ENCODE results near the gene LMOD3. TPM values are rescaled to one million over a fixed set of nuclear protein-coding genes. Genes with fewer than 3 reads are reported as not detected.
A peak's percentile ranks its signal among the peaks of the same experiment; 100 is the strongest.

The LMOD3 gene
- total RNA-seq: not detected

DNA sequence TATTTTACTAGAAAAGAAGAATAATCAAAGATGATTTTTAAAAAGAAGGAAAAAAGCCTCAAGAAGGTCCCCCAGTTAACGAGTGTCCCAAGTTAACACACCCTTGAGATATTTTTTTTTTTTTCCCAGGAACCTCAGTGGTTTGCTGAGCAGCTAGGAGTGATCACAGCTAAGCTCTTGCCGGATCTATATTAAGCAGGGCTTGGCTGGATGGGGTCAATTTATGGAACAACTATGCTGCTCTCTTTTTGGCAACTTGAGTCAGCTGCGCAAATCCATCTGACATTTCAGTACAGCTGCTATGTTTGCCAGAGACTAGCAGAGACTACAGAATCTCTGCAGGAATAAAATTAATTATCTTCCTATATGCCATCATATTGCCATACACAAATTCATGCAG, at the start of gene LMOD3:
TSS of gene LMOD3 (minus strand) at position 193 of the 400 bp plus-strand sequence. CDS start 209 bp downstream, outside the sequence.
- POLR2A ChIA-PET: no interaction called here
- Mint-ChIP-seq H3K27ac (no peak within 1 kb of the TSS), H3K4me1 (peaks cover 5% of the 10 kb centered on the region), H3K4me3 (no peak within 1 kb of the TSS), H3K27me3 (peaks cover 4% of the 10 kb centered on the region), H3K36me3 (ENCODE audit: low read depth) (no peaks in the 10 kb centered on the region), H3K9me3 (no peaks in the 10 kb centered on the region)
- CTCF ChIA-PET: interaction anchor here (0.6 kb wide), 2 partner anchors 184 to 203 kb away, joined by 3 read pairs; no protein-coding TSS in a partner anchor
- DNase-seq: no peak

GRCh38 chr3:69172058-69172457, 49.7 kb upstream of the LMOD3 start:
- Mint-ChIP-seq H3K27me3 (no peaks in the 10 kb centered on the region), H3K36me3 (ENCODE audit: low read depth) (peaks cover 21% of the 10 kb centered on the region), H3K9me3 (no peaks in the 10 kb centered on the region), H3K4me3 (no peak overlapping the region), H3K27ac (no peak overlapping the region), H3K4me1 (no peaks in the 10 kb centered on the region)
- POLR2A ChIA-PET: no interaction called here
- DNase-seq: no peak
- CTCF ChIA-PET: interaction anchor here (1.0 kb wide), 1 partner anchor 10 kb away, joined by 4 read pairs; no protein-coding TSS in a partner anchor

DNA sequence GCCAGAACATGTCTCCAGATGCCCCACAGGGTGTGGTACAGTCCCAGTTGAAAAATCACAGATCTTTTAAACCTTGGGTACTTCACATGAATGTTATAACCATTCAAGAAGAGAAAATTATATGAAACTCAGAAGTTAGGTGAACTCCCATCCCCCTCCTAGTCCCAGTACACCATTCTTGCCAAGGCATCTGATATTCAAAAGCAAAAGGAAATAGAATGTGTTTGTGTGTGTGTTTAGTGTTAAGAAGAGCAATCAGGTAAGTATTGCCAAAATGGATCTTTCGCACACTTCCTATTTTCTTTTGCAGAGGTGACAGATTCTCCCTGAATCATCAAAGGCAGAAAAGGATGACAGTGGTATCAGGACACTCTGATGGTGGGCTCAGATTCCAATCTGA, 44.1 kb upstream of the LMOD3 start:
- H3K4me3 Mint-ChIP-seq: no peak overlapping the region
- no peak overlapping the region for H3K27ac Mint-ChIP-seq
- POLR2A ChIA-PET: no interaction called here
- H3K36me3 Mint-ChIP-seq (ENCODE audit: low read depth): peaks cover 2% of the 10 kb centered on the region
- H3K4me1 Mint-ChIP-seq: no peaks in the 10 kb centered on the region
- no peaks in the 10 kb centered on the region for H3K9me3 Mint-ChIP-seq
- H3K27me3 Mint-ChIP-seq: no peaks in the 10 kb centered on the region
- CTCF ChIA-PET: interaction anchor here (7.2 kb wide), 1 partner anchor 141 kb away, joined by 88 read pairs; no protein-coding TSS in a partner anchor
- no peak for DNase-seq

DNA sequence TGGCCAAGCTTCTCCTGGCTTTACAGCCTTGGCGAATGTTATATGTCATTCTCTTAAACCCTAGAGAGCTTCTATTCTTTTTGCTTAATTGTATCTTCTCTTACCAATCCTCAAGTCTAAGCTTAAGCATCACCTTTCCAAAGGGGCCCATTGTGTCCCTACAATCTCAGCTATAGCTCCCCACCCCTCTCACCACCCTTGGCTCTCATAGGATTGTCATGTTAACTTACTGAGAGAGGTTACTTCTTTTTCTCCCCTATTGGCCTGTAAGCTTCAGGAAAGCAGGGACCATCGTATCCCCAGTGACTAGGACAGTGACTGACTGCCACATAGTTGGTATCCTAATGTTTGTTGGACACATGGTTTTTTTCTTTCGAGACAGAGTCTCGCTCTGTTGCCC, 43.3 kb upstream of the LMOD3 start:
- Mint-ChIP-seq H3K36me3 (ENCODE audit: low read depth) (no peaks in the 10 kb centered on the region), H3K4me1 (no peaks in the 10 kb centered on the region), H3K27me3 (no peaks in the 10 kb centered on the region), H3K4me3 (no peak overlapping the region), H3K9me3 (no peaks in the 10 kb centered on the region), H3K27ac (no peak overlapping the region)
- CTCF ChIA-PET: interaction anchor here (7.2 kb wide), 1 partner anchor 141 kb away, joined by 88 read pairs; no protein-coding TSS in a partner anchor
- POLR2A ChIA-PET: no interaction called here
- DNase-seq: no peak

DNA sequence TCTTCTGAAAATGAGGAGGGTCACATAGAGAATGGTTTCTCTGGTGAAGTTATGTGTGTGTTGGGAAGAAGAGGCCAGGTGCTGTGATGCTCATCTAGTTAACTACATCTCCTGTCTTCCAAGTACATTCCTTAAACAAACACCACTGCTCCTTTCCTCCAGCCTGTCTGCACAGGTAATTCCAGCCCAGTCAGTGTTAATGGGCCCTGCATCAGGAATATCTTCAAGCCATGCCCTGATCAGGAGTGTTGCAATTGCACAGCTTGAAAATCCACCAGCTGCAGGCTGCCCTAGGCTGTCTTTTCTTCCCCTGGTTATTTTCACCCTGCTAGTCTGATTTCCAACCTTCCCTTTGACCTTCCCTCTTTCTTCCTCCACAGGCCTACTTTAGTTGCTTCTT, 41.9 kb upstream of the LMOD3 start:
- ChIA-PET POLR2A (no interaction called here), CTCF (interaction anchor here (7.2 kb wide), 1 partner anchor 143 kb away, joined by 88 read pairs; no protein-coding TSS in a partner anchor)
- H3K4me3 Mint-ChIP-seq: no peak overlapping the region
- H3K36me3 Mint-ChIP-seq (ENCODE audit: low read depth): no peaks in the 10 kb centered on the region
- no peaks in the 10 kb centered on the region for H3K27me3 Mint-ChIP-seq
- H3K9me3 Mint-ChIP-seq: no peaks in the 10 kb centered on the region
- peaks cover 7% of the 10 kb centered on the region for H3K4me1 Mint-ChIP-seq
- no peak for DNase-seq
- no peak overlapping the region for H3K27ac Mint-ChIP-seq

DNA sequence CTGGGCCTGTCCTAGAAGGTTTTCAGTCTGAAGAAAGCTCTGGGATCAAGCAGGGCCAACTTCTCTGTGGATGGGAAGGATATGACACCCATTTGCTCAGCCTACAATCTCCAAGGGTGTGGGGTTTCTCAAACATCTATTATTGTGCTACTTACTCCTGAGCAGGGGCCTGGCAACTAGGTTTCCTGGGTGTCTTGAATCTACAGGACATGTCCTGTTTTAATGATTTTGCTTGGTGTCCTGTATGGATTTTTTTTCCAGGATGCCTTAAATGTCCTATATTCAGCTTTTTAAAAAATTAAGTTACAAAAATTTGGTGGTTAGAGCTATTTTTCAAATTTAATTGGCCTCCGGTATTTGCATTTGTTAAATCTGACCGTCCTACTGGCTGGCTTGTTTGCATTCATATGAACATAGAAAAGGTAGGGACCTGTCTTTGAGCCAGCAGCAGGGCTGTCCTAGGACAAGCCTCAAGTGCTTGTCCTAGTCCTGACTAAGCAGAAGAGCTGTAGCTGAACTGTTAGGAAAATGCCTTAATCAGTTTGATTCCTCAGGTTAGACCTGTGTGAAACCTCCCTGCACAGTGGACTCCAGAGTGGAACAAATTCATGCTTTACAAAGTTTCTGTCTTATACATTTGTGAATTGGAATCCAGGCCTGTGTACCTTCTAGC, 40.0 kb upstream of the LMOD3 start:
- CTCF ChIA-PET: interaction anchor here (0.8 to 7.2 kb wide), 17 partner anchors 8 to 510 kb away, joined by 3 to 88 read pairs (median 4); no protein-coding TSS in a partner anchor
- DNase-seq: no peak
- no peaks in the 10 kb centered on the region for H3K36me3 Mint-ChIP-seq (ENCODE audit: low read depth)

DNA sequence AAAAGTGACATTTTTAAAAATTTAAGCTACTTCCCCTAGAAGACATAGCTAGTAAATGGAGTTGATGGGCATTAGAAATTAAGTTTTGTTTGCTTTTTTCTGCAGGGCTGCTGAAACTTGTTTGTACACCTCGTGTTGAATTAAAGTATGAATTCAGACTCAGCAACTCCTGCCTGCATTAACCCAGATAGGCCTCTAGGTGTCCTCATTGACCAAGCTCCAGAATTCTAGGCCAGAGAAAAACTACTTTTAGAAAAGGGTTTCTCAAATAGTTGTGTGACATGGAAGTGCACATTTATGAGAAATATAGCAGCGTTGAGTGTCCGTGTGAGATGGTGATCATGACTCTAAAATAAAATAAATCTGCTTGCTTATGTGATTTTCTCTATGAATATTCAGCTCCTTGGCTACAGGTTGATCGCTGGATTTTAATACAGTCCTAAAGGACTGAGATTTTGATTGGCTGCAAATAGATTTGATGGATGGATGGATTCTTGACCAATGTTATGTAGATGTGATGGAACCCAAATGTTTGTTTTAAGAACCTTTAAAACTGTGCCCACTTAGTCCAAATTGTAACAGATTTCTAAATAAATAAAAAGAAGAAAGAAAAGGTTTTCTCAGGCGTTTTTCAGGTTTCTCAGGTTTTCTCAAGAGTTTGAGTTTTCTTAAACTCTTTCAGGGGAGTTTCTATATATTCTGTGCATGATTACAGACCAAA, 39.4 kb upstream of the LMOD3 start:
- POLR2A ChIA-PET: interaction anchor here (1.0 kb wide), 1 partner anchor 145 kb away, joined by 4 read pairs; no protein-coding TSS in a partner anchor
- DNase-seq: peak; percentile 50
- H3K9me3 Mint-ChIP-seq: no peaks in the 10 kb centered on the region
- CTCF ChIA-PET: interaction anchor here (0.7 to 7.2 kb wide), 30 partner anchors 9 to 511 kb away, joined by 3 to 88 read pairs (median 4); partner anchors contain the start of gene FRMD4B
- H3K27ac Mint-ChIP-seq: no peak overlapping the region
- no peaks in the 10 kb centered on the region for H3K27me3 Mint-ChIP-seq
- H3K4me1 Mint-ChIP-seq: peaks cover 7% of the 10 kb centered on the region
- H3K4me3 Mint-ChIP-seq: no peak overlapping the region
- no peaks in the 10 kb centered on the region for H3K36me3 Mint-ChIP-seq (ENCODE audit: low read depth)

More for the DNA sequence above, 40.0 kb upstream of the LMOD3 start:
- POLR2A ChIA-PET: no interaction called here
- H3K27me3 Mint-ChIP-seq: no peaks in the 10 kb centered on the region
- H3K4me1 Mint-ChIP-seq: peaks cover 7% of the 10 kb centered on the region
- no peak overlapping the region for H3K4me3 Mint-ChIP-seq
- no peaks in the 10 kb centered on the region for H3K9me3 Mint-ChIP-seq
- no peak overlapping the region for H3K27ac Mint-ChIP-seq

- no peak for DNase-seq
- H3K4me3 Mint-ChIP-seq: no peak overlapping the region
- no peaks in the 10 kb centered on the region for H3K36me3 Mint-ChIP-seq (ENCODE audit: low read depth)
- CTCF ChIA-PET: interaction anchor here (0.8 to 7.2 kb wide), 5 partner anchors 21 to 250 kb away, joined by 3 to 88 read pairs (median 5); no protein-coding TSS in a partner anchor
- POLR2A ChIA-PET: no interaction called here
- no peaks in the 10 kb centered on the region for H3K9me3 Mint-ChIP-seq
- H3K27me3 Mint-ChIP-seq: no peaks in the 10 kb centered on the region
- H3K27ac Mint-ChIP-seq: no peak overlapping the region
- H3K4me1 Mint-ChIP-seq: peaks cover 7% of the 10 kb centered on the region
These were observed 38.1 kb upstream of the LMOD3 start for GRCh38 chr3:69160525-69160924.

- no peaks in the 10 kb centered on the region for H3K27me3 Mint-ChIP-seq
- H3K4me3 Mint-ChIP-seq: no peak overlapping the region
- no peak for DNase-seq
- POLR2A ChIA-PET: no interaction called here
- no peaks in the 10 kb centered on the region for H3K36me3 Mint-ChIP-seq (ENCODE audit: low read depth)
- CTCF ChIA-PET: interaction anchor here (0.6 to 7.2 kb wide), 2 partner anchors 112 to 147 kb away, joined by 4 to 88 read pairs; no protein-coding TSS in a partner anchor
- peaks cover 7% of the 10 kb centered on the region for H3K4me1 Mint-ChIP-seq
- no peak overlapping the region for H3K27ac Mint-ChIP-seq
- no peaks in the 10 kb centered on the region for H3K9me3 Mint-ChIP-seq
These were observed 37.7 kb upstream of the LMOD3 start for GRCh38 chr3:69160107-69160506.

GRCh38 chr3:69149586-69149985, 27.2 kb upstream of the LMOD3 start:
- H3K27me3 Mint-ChIP-seq: peaks cover 9% of the 10 kb centered on the region
- POLR2A ChIA-PET: interaction anchor here (0.6 kb wide), 2 partner anchors 10 to 117 kb away, joined by 3 to 11 read pairs; no protein-coding TSS in a partner anchor
- no peak overlapping the region for H3K4me3 Mint-ChIP-seq
- H3K9me3 Mint-ChIP-seq: no peaks in the 10 kb centered on the region
- CTCF ChIA-PET: no interaction called here
- no peaks in the 10 kb centered on the region for H3K4me1 Mint-ChIP-seq
- no peak for DNase-seq
- H3K27ac Mint-ChIP-seq: no peak overlapping the region
- H3K36me3 Mint-ChIP-seq (ENCODE audit: low read depth): no peaks in the 10 kb centered on the region

GRCh38 chr3:69145688-69146087, 23.3 kb upstream of the LMOD3 start:
- CTCF ChIA-PET: interaction anchor here (0.9 to 1.6 kb wide), 3 partner anchors 16 to 165 kb away, joined by 3 to 4 read pairs (median 3); no protein-coding TSS in a partner anchor
- no peak for DNase-seq
- no peaks in the 10 kb centered on the region for H3K36me3 Mint-ChIP-seq (ENCODE audit: low read depth)
- no peak overlapping the region for H3K27ac Mint-ChIP-seq
- H3K27me3 Mint-ChIP-seq: peaks cover 13% of the 10 kb centered on the region
- no peak overlapping the region for H3K4me3 Mint-ChIP-seq
- H3K4me1 Mint-ChIP-seq: no peaks in the 10 kb centered on the region
- POLR2A ChIA-PET: no interaction called here
- H3K9me3 Mint-ChIP-seq: no peaks in the 10 kb centered on the region

- Mint-ChIP-seq H3K9me3 (no peaks in the 10 kb centered on the region), H3K4me3 (no peak overlapping the region), H3K36me3 (ENCODE audit: low read depth) (no peaks in the 10 kb centered on the region), H3K27ac (no peak overlapping the region), H3K27me3 (peaks cover 16% of the 10 kb centered on the region), H3K4me1 (no peaks in the 10 kb centered on the region)
- CTCF ChIA-PET: interaction anchor here (0.5 to 1.6 kb wide), 3 partner anchors 18 to 166 kb away, joined by 3 read pairs; no protein-coding TSS in a partner anchor
- POLR2A ChIA-PET: no interaction called here
- no peak for DNase-seq
These were observed 22.3 kb upstream of the LMOD3 start for GRCh38 chr3:69144631-69145245.

Measured in activated CD4-positive, alpha-beta T cell treated with anti-CD3 and anti-CD28 coated beads, Interleukin-2, amount 10 ng/mL, durations not matched to agents 7 days and 5 days (primary cell).